ENCODE results near the gene POLR2F.
"Not testable (repeated sequence)": the region's sequence is repeated elsewhere in the genome, so short reads cannot be mapped to it uniquely, and the experiment has no call there.

POLR2F gene

DNA sequence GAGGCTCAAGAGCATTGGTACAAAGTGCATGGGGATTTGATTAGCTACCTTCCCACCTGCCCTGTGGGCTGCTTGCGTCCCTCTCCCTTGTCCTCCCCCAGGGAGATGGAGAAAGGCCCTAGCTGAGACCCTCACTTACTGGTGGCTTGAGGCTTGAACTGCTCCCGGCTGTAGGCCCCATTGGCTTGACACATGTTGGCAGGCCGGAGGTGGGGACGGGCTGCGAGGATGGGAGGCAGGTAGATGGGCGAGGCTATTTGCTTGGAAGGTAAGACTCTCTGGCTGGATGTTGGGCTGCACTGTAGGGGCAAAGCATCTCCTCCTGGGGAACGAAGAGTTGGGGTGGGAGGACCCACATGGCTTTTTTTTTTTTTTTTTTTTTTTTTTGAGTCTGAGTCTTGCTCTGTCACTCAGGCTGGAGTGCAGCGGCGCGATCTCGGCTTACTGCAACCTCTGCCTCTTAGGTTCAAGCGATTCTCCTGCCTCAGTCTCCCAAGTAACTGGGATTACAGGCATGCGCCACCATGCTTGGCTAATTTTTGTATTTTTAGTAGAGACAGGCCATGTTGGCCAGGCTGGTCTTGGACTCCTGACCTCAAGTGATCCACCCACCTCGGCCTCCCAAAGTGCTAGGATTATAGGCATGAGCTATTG is 6.2 kb upstream of the POLR2F start:
- H2BK15ac ChIP-seq (ENCODE audit: low read length); H3K14ac ChIP-seq (ENCODE audit: low read length); H2BK12ac ChIP-seq (ENCODE audit: low read length); H4K8ac ChIP-seq (ENCODE audit: low read depth, low read length); H3K79me1 ChIP-seq (ENCODE audit: low read depth, low read length); H2AFZ ChIP-seq (ENCODE audit: low read length); H3K27me3 ChIP-seq (ENCODE audit: control insufficient read depth in 3 of 3, insufficient read depth in 3 of 3, low read depth in 1 of 3, low read length in 3 of 3); H2BK120ac ChIP-seq (ENCODE audit: low read depth, low read length); H3K18ac ChIP-seq (ENCODE audit: low read length); H3K27ac ChIP-seq (replicated peaks; ENCODE audit: low read length); H2AK5ac ChIP-seq (ENCODE audit: low read depth, low read length); H3K4me2 ChIP-seq (ENCODE audit: insufficient read depth, low read length, poor library complexity, severe bottlenecking); H3K9ac ChIP-seq (ENCODE audit: low read depth, low read length, poor library complexity); H4K91ac ChIP-seq (ENCODE audit: low read depth, low read length, poor library complexity); H2BK5ac ChIP-seq (ENCODE audit: low read length); H3K4ac ChIP-seq (ENCODE audit: low read length); H3K4me1 ChIP-seq (ENCODE audit: control insufficient read depth in 2 of 2, insufficient read depth in 1 of 2, low read depth in 1 of 2, low read length in 2 of 2); H3K9me3 ChIP-seq (replicated peaks in 1 of 2; ENCODE audit: control insufficient read depth in 2 of 2, insufficient read depth in 1 of 2, low read depth in 1 of 2, low read length in 2 of 2); H3K36me3 ChIP-seq (replicated peaks in 1 of 2; ENCODE audit: control insufficient read depth in 2 of 2, insufficient read depth in 2 of 2, low read length in 2 of 2); DNase-seq (ENCODE audit: low spot score): not testable (repeated sequence)
- Histone ChIP-seq H3K4me3 (ENCODE audit: low read length in 2 of 2) (peak overlapping the region in 1 of 2 donors; percentile 25), H3K23ac (ENCODE audit: low read depth, low read length, poor library complexity) (peak overlapping the region; percentile 1)
- no CpG with 5 or more reads among the region's 14 CpGs for WGBS, 2 donors (ENCODE audit: extremely low coverage in 2 of 2, insufficient read length in 2 of 2, insufficient replicate concordance in 1 of 2)

DNA sequence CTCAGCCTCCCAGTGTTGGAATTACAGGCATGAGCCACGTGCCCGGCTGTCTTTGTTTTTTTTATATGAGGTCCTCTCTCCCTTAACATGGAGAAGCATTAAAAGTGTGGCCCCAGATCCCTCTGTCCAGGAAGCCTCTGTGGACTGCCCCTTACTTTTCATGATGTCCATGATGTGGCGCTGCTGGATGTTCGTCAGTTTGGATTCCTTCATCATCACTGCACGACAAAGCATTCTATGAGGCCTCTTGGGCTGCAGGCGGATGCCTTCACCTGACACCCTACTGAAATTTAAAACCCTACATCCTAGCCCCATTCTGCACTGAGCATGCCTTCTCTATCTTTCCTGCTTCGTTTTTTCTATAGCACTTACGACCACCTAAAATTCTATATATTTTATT is 2.2 kb upstream of the POLR2F start:
- H3K23ac ChIP-seq (ENCODE audit: low read depth, low read length, poor library complexity), result no peak overlapping the region
- no peak overlapping the region for H4K91ac ChIP-seq (ENCODE audit: low read depth, low read length, poor library complexity)
- DNase-seq (ENCODE audit: low spot score), result no peak
- no peak overlapping the region for H3K4me3 ChIP-seq (ENCODE audit: low read length in 2 of 2)
- H2AFZ ChIP-seq (ENCODE audit: low read length), result peak overlapping the region; percentile 43
- H3K4ac ChIP-seq (ENCODE audit: low read length), result no peak overlapping the region
- no peak overlapping the region for H2BK12ac ChIP-seq (ENCODE audit: low read length)
- H3K27ac ChIP-seq (replicated peaks; ENCODE audit: low read length), result no peak overlapping the region
- no CpG with 5 or more reads among the region's 8 CpGs for WGBS, 2 donors (ENCODE audit: extremely low coverage in 2 of 2, insufficient read length in 2 of 2, insufficient replicate concordance in 1 of 2)
- H3K9ac ChIP-seq (ENCODE audit: low read depth, low read length, poor library complexity), result no peak overlapping the region
- no peaks in the 10 kb centered on the region for H3K36me3 ChIP-seq (replicated peaks in 1 of 2; ENCODE audit: control insufficient read depth in 2 of 2, insufficient read depth in 2 of 2, low read length in 2 of 2)
- peaks cover 2% of the 10 kb centered on the region for H3K79me1 ChIP-seq (ENCODE audit: low read depth, low read length)
- no peaks in the 10 kb centered on the region for H3K9me3 ChIP-seq (replicated peaks in 1 of 2; ENCODE audit: control insufficient read depth in 2 of 2, insufficient read depth in 1 of 2, low read depth in 1 of 2, low read length in 2 of 2)
- no peak overlapping the region for H2BK5ac ChIP-seq (ENCODE audit: low read length)
- no peak overlapping the region for H4K8ac ChIP-seq (ENCODE audit: low read depth, low read length)
- H3K4me1 ChIP-seq (ENCODE audit: control insufficient read depth in 2 of 2, insufficient read depth in 1 of 2, low read depth in 1 of 2, low read length in 2 of 2), result peaks cover 6 to 8% of the 10 kb centered on the region in 2 donors
- no peak overlapping the region for H3K4me2 ChIP-seq (ENCODE audit: insufficient read depth, low read length, poor library complexity, severe bottlenecking)
- no peaks in the 10 kb centered on the region for H3K27me3 ChIP-seq (ENCODE audit: control insufficient read depth in 3 of 3, insufficient read depth in 3 of 3, low read depth in 1 of 3, low read length in 3 of 3)
- H3K18ac ChIP-seq (ENCODE audit: low read length), result no peak overlapping the region
- no peak overlapping the region for H2BK15ac ChIP-seq (ENCODE audit: low read length)
- no peak overlapping the region for H3K14ac ChIP-seq (ENCODE audit: low read length)
- H2BK120ac ChIP-seq (ENCODE audit: low read depth, low read length), result no peak overlapping the region
- H2AK5ac ChIP-seq (ENCODE audit: low read depth, low read length), result no peak overlapping the region

DNA sequence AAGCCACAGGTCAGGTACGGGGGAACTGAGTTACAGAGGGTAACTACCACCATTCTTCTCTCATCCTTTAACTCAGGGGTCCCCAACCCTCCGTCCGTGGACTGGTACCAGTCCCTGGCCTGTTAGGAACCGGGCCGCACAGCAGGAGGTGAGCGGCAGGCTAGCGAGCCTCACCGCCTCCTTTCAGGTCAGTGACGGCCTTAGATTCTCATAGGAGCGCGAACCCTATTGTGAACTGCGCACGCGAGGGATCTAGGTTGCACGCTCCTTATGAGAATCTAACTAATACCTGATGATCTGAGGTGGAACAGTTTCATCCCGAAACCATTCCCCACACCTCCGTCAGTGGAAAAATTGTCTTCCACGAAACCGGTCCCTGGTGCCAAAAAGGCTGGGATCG is 870 bp upstream of the POLR2F start:
- Histone ChIP-seq H3K9ac (ENCODE audit: low read depth, low read length, poor library complexity) (peak overlapping the region; percentile 30), H4K8ac (ENCODE audit: low read depth, low read length) (peak overlapping the region; percentile 50), H2AFZ (ENCODE audit: low read length) (peak overlapping the region; percentile 97), H3K4me2 (ENCODE audit: insufficient read depth, low read length, poor library complexity, severe bottlenecking) (peak overlapping the region; percentile 87), H3K18ac (ENCODE audit: low read length) (peak overlapping the region; percentile 16), H3K36me3 (replicated peaks in 1 of 2; ENCODE audit: control insufficient read depth in 2 of 2, insufficient read depth in 2 of 2, low read length in 2 of 2) (peaks cover 11 to 12% of the 10 kb centered on the region in 2 donors), H3K4me3 (ENCODE audit: low read length in 2 of 2) (peak overlapping the region; percentile 87 to 93)
- not testable (repeated sequence) for DNase-seq (ENCODE audit: low spot score); H3K4ac ChIP-seq (ENCODE audit: low read length); H3K23ac ChIP-seq (ENCODE audit: low read depth, low read length, poor library complexity); H3K9me3 ChIP-seq (replicated peaks in 1 of 2; ENCODE audit: control insufficient read depth in 2 of 2, insufficient read depth in 1 of 2, low read depth in 1 of 2, low read length in 2 of 2); H2AK5ac ChIP-seq (ENCODE audit: low read depth, low read length); H3K14ac ChIP-seq (ENCODE audit: low read length); H2BK120ac ChIP-seq (ENCODE audit: low read depth, low read length); H2BK12ac ChIP-seq (ENCODE audit: low read length); H3K27ac ChIP-seq (replicated peaks; ENCODE audit: low read length); H2BK5ac ChIP-seq (ENCODE audit: low read length); H3K27me3 ChIP-seq (ENCODE audit: control insufficient read depth in 3 of 3, insufficient read depth in 3 of 3, low read depth in 1 of 3, low read length in 3 of 3); H2BK15ac ChIP-seq (ENCODE audit: low read length); H3K4me1 ChIP-seq (ENCODE audit: control insufficient read depth in 2 of 2, insufficient read depth in 1 of 2, low read depth in 1 of 2, low read length in 2 of 2); H3K79me1 ChIP-seq (ENCODE audit: low read depth, low read length); H4K91ac ChIP-seq (ENCODE audit: low read depth, low read length, poor library complexity)
- no CpG with 5 or more reads among the region's 20 CpGs for WGBS, 2 donors (ENCODE audit: extremely low coverage in 2 of 2, insufficient read length in 2 of 2, insufficient replicate concordance in 1 of 2)

DNA sequence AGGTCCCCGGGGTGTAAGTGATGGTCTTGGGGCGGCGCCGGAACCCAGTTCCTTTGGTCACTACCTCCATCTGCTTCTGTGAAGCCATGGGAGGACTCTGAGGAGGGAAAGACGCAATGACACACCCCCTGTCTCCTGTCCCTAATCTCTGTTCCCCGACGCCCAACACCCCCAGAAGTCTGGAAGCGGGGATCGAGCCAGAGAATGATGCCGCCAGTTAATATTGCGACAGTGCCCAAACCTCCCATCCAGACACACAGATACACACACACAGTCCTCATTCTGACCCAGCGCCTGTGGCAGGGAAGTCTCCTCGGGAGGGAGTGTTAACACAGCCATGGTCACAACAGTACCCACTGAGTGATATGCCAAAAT is 450 bp upstream of the POLR2F start:
- Histone ChIP-seq H3K36me3 (replicated peaks in 1 of 2; ENCODE audit: control insufficient read depth in 2 of 2, insufficient read depth in 2 of 2, low read length in 2 of 2) (peaks cover 14 to 16% of the 10 kb centered on the region in 2 donors), H2BK15ac (ENCODE audit: low read length) (no peak overlapping the region), H3K79me1 (ENCODE audit: low read depth, low read length) (peaks cover 3% of the 10 kb centered on the region), H2BK5ac (ENCODE audit: low read length) (no peak overlapping the region), H2BK120ac (ENCODE audit: low read depth, low read length) (no peak overlapping the region), H3K14ac (ENCODE audit: low read length) (no peak overlapping the region), H3K23ac (ENCODE audit: low read depth, low read length, poor library complexity) (peak overlapping the region; percentile 21), H3K27me3 (ENCODE audit: control insufficient read depth in 3 of 3, insufficient read depth in 3 of 3, low read depth in 1 of 3, low read length in 3 of 3) (no peaks in the 10 kb centered on the region), H2AFZ (ENCODE audit: low read length) (peak overlapping the region; percentile 97), H3K4me1 (ENCODE audit: control insufficient read depth in 2 of 2, insufficient read depth in 1 of 2, low read depth in 1 of 2, low read length in 2 of 2) (peaks cover 6 to 8% of the 10 kb centered on the region in 2 donors), H3K9me3 (replicated peaks in 1 of 2; ENCODE audit: control insufficient read depth in 2 of 2, insufficient read depth in 1 of 2, low read depth in 1 of 2, low read length in 2 of 2) (no peaks in the 10 kb centered on the region), H3K4me3 (ENCODE audit: low read length in 2 of 2) (peak overlapping the region; percentile 87 to 93), H3K9ac (ENCODE audit: low read depth, low read length, poor library complexity) (peak overlapping the region; percentile 30), H2AK5ac (ENCODE audit: low read depth, low read length) (no peak overlapping the region), H4K8ac (ENCODE audit: low read depth, low read length) (no peak overlapping the region), H2BK12ac (ENCODE audit: low read length) (no peak overlapping the region), H3K18ac (ENCODE audit: low read length) (peak overlapping the region; percentile 20), H4K91ac (ENCODE audit: low read depth, low read length, poor library complexity) (no peak overlapping the region), H3K27ac (replicated peaks; ENCODE audit: low read length) (no peak overlapping the region), H3K4ac (ENCODE audit: low read length) (no peak overlapping the region), H3K4me2 (ENCODE audit: insufficient read depth, low read length, poor library complexity, severe bottlenecking) (peak overlapping the region; percentile 87)
- WGBS, 2 donors (ENCODE audit: extremely low coverage in 2 of 2, insufficient read length in 2 of 2, insufficient replicate concordance in 1 of 2), result no CpG with 5 or more reads among the region's 13 CpGs
- no peak for DNase-seq (ENCODE audit: low spot score)

All from neuronal stem cell (in vitro differentiated cells).